ENCODE measurements around the gene SAG.

Gene SAG

GRCh38 chr2:233336541-233336940, 28.9 kb downstream of the SAG start:
- H3K4me3 ChIP-seq (ENCODE audit: low read depth, low read length): no peak overlapping the region
- DNase-seq (ENCODE audit: low read depth): no peak
- no peak for TF ChIP-seq CTCF (conservative IDR thresholded peaks at IDR 0.05; ENCODE audit: low read depth, low read length)

- H3K4me3 ChIP-seq (ENCODE audit: low read depth, low read length): no peak overlapping the region
- no peak for DNase-seq (ENCODE audit: low read depth)
- TF ChIP-seq CTCF (conservative IDR thresholded peaks at IDR 0.05; ENCODE audit: low read depth, low read length): no peak
These were observed 30.4 kb downstream of the SAG start for GRCh38 chr2:233338046-233338445.

GRCh38 chr2:233338812-233339368, 31.3 kb downstream of the SAG start:
- DNase-seq (ENCODE audit: low read depth): no peak
- TF ChIP-seq CTCF (conservative IDR thresholded peaks at IDR 0.05; ENCODE audit: low read depth, low read length): no peak
- H3K4me3 ChIP-seq (ENCODE audit: low read depth, low read length): no peak overlapping the region

GRCh38 chr2:233339427-233339826, 31.8 kb downstream of the SAG start:
- H3K4me3 ChIP-seq (ENCODE audit: low read depth, low read length): no peak overlapping the region
- no peak for DNase-seq (ENCODE audit: low read depth)
- no peak for TF ChIP-seq CTCF (conservative IDR thresholded peaks at IDR 0.05; ENCODE audit: low read depth, low read length)

- H3K4me3 ChIP-seq (ENCODE audit: low read depth, low read length): no peak overlapping the region
- TF ChIP-seq CTCF (conservative IDR thresholded peaks at IDR 0.05; ENCODE audit: low read depth, low read length): no peak
- DNase-seq (ENCODE audit: low read depth): no peak
These were observed 33.7 kb downstream of the SAG start for GRCh38 chr2:233341296-233341695.

GRCh38 chr2:233342301-233342700, 34.7 kb downstream of the SAG start:
- no peak for TF ChIP-seq CTCF (conservative IDR thresholded peaks at IDR 0.05; ENCODE audit: low read depth, low read length)
- DNase-seq (ENCODE audit: low read depth): no peak

GRCh38 chr2:233343171-233343705, 35.6 kb downstream of the SAG start:
- TF ChIP-seq CTCF (conservative IDR thresholded peaks at IDR 0.05; ENCODE audit: low read depth, low read length): no peak
- no peak overlapping the region for H3K4me3 ChIP-seq (ENCODE audit: low read depth, low read length)
- DNase-seq (ENCODE audit: low read depth): no peak

More at GRCh38 chr2:233342301-233342700, 34.7 kb downstream of the SAG start:
- H3K4me3 ChIP-seq (ENCODE audit: low read depth, low read length): no peak overlapping the region

Data from choroid plexus epithelial cell (primary cell).